Naive thymus-derived CD8-positive, alpha-beta T cell (primary cell): ENCODE results near the gene RAB9B. TPM values are rescaled to one million over a fixed set of nuclear protein-coding genes. Genes with fewer than 3 reads are reported as not detected.

ENCODE experiments used
- ATAC-seq, 2 donors: fragments of 150-1000 bp; cut with Tn5 transposase in 1 of 2; sonication (Bioruptor Pico), chemical (Tn5 transposase) in 1 of 2; 1 replicate in 1 of 2; 2 replicates in 1 of 2; pipeline ENCODE4 v1.10.0; 2021; ENCODE audit warnings: mild to moderate bottlenecking in 2 of 2, moderate library complexity in 2 of 2
- POLR2A ChIA-PET: fragments of 350-600 bp; sonication (Branson Sonifier 250); formaldehyde crosslinking; loops from one replicate; lab custom pipeline; 2021; ENCODE audit warnings: antibody characterized with exemption; lab: Charles Lee
- DNase-seq, 10 donors: peaks; one replicate each; pipeline versions ENCODE4 v3.0.0 to v3.0.0-alpha.2; 2020 to 2022
- H3K27ac Mint-ChIP-seq, 10 donors: one replicate each; pipeline ENCODE4 v1.8.0; 2020 to 2022; ENCODE audit warnings: mild to moderate bottlenecking in 10 of 10, mixed read lengths in 10 of 10, moderate library complexity in 4 of 10, inconsistent platforms in 1 of 10
- H3K27me3 Mint-ChIP-seq, 5 donors: one replicate each; pipeline ENCODE4 v1.8.0; 2021 to 2022; ENCODE audit warnings: mixed read lengths in 5 of 5
- H3K36me3 Mint-ChIP-seq, 3 donors: one replicate each; pipeline ENCODE4 v1.8.0; 2020 to 2022; ENCODE audit warnings: mixed read lengths in 3 of 3, mild to moderate bottlenecking in 2 of 3, inconsistent platforms in 1 of 3
- H3K4me1 Mint-ChIP-seq, 4 donors: one replicate each; pipeline ENCODE4 v1.8.0; 2021 to 2022; ENCODE audit warnings: mixed read lengths in 4 of 4
- H3K4me3 Mint-ChIP-seq, 10 donors: one replicate each; pipeline ENCODE4 v1.8.0; 2020 to 2022; ENCODE audit warnings: mild to moderate bottlenecking in 10 of 10, mixed read lengths in 10 of 10, moderate library complexity in 6 of 10, inconsistent platforms in 1 of 10
- H3K9me3 Mint-ChIP-seq, 9 donors: one replicate each; pipeline ENCODE4 v1.8.0; 2020 to 2022; ENCODE audit warnings: mixed read lengths in 9 of 9, mild to moderate bottlenecking in 3 of 9, inconsistent platforms in 1 of 9, moderate library complexity in 1 of 9
- polyA plus RNA-seq, 3 donors: library from polyadenylated mRNA; unstranded; fragments of 300-500 nt; fragmentation: Illumina TruSeq; gene quantifications; one replicate each; pipeline ENCODE4 v1.2.3, GENCODE V29; 2021
- total RNA-seq, 8 experiments: library from RNA in 2 of 8; stranded (reverse) in 2 of 8; gene quantifications; one replicate each; pipeline ENCODE4 v1.2.3 and lab custom pipeline; 2021 to 2026

The RAB9B gene
- total RNA-seq (under 1 TPM; 0.49 to 0.52 TPM), polyA plus RNA-seq (under 1 TPM in 2 of 3 donors, not detected in 1; 0.14 to 0.69 TPM), total RNA-seq (lab: John Stamatoyannopoulos, UW) (0 to 2.2 (median 1.0) reads per million in 6 experiments)

- Mint-ChIP-seq H3K9me3 (no peaks in the 10 kb centered on the region), H3K36me3 (peaks cover 0 to 4% (median 0%) of the 10 kb centered on the region in 3 donors), H3K27me3 (peaks cover 0 to 3% (median 0%) of the 10 kb centered on the region in 5 donors), H3K4me1 (peaks cover 2 to 12% (median 3%) of the 10 kb centered on the region in 4 donors), H3K27ac (peak within 1 kb of the TSS in 5 of 10 donors; percentile 58 to 89 (median 78)), H3K4me3 (peak within 1 kb of the TSS; percentile 84 to 94 (median 90))
- POLR2A ChIA-PET, result interaction anchor here (0.7 kb wide), 1 partner anchor 12 kb away, joined by 3 read pairs; no protein-coding TSS in a partner anchor
- ATAC-seq (peak; percentile 92 to 95), DNase-seq (peak; percentile 1 to 81 (median 55))
Measured at GRCh38 chrX:103831803-103832544, at the start of gene RAB9B. Gene RAB9B, minus strand, starts transcription at chrX:103832257. Its CDS starts 6,473 bp downstream, at chrX:103825784.

- ATAC-seq (no peak), DNase-seq (no peak)
- no peaks in the 10 kb centered on the region for H3K4me1 Mint-ChIP-seq
- no peaks in the 10 kb centered on the region for H3K36me3 Mint-ChIP-seq
- H3K27me3 Mint-ChIP-seq, result no peaks in the 10 kb centered on the region
- no peak overlapping the region for H3K27ac Mint-ChIP-seq
- POLR2A ChIA-PET, result no interaction called here
- H3K9me3 Mint-ChIP-seq, result peaks cover 0 to under 1% (median 0%) of the 10 kb centered on the region in 9 donors
- H3K4me3 Mint-ChIP-seq, result no peak overlapping the region
Measured at GRCh38 chrX:103879339-103879738, 47.3 kb upstream of the RAB9B start.

- ATAC-seq (no peak), DNase-seq (no peak)
- Mint-ChIP-seq H3K36me3 (no peaks in the 10 kb centered on the region), H3K4me3 (no peak overlapping the region), H3K27ac (no peak overlapping the region), H3K9me3 (no peaks in the 10 kb centered on the region), H3K27me3 (no peaks in the 10 kb centered on the region), H3K4me1 (no peaks in the 10 kb centered on the region)
- POLR2A ChIA-PET, result no interaction called here
Measured at GRCh38 chrX:103878466-103879122, 46.5 kb upstream of the RAB9B start.

GRCh38 chrX:103877571-103877970 is 45.5 kb upstream of the RAB9B start:
- H3K9me3 Mint-ChIP-seq, result no peaks in the 10 kb centered on the region
- H3K4me1 Mint-ChIP-seq, result no peaks in the 10 kb centered on the region
- no peaks in the 10 kb centered on the region for H3K27me3 Mint-ChIP-seq
- no peaks in the 10 kb centered on the region for H3K36me3 Mint-ChIP-seq
- DNase-seq (no peak), ATAC-seq (no peak)
- H3K4me3 Mint-ChIP-seq, result no peak overlapping the region
- POLR2A ChIA-PET, result no interaction called here
- no peak overlapping the region for H3K27ac Mint-ChIP-seq

- H3K27ac Mint-ChIP-seq, result no peak overlapping the region
- peaks cover 0 to 5% (median 0%) of the 10 kb centered on the region in 9 donors for H3K9me3 Mint-ChIP-seq
- ATAC-seq (no peak), DNase-seq (no peak)
- POLR2A ChIA-PET, result no interaction called here
- H3K4me3 Mint-ChIP-seq, result no peak overlapping the region
- H3K36me3 Mint-ChIP-seq, result no peaks in the 10 kb centered on the region
- no peaks in the 10 kb centered on the region for H3K27me3 Mint-ChIP-seq
- no peaks in the 10 kb centered on the region for H3K4me1 Mint-ChIP-seq
Measured at GRCh38 chrX:103864886-103865534, 33.0 kb upstream of the RAB9B start.

GRCh38 chrX:103864149-103864548 is 32.1 kb upstream of the RAB9B start:
- no peaks in the 10 kb centered on the region for H3K36me3 Mint-ChIP-seq
- peaks cover 0 to 5% (median 0%) of the 10 kb centered on the region in 9 donors for H3K9me3 Mint-ChIP-seq
- no peaks in the 10 kb centered on the region for H3K27me3 Mint-ChIP-seq
- no peak overlapping the region for H3K27ac Mint-ChIP-seq
- DNase-seq (no peak), ATAC-seq (no peak)
- POLR2A ChIA-PET, result no interaction called here
- no peaks in the 10 kb centered on the region for H3K4me1 Mint-ChIP-seq
- H3K4me3 Mint-ChIP-seq, result no peak overlapping the region

- no peaks in the 10 kb centered on the region for H3K4me1 Mint-ChIP-seq
- H3K4me3 Mint-ChIP-seq, result no peak overlapping the region
- no peak overlapping the region for H3K27ac Mint-ChIP-seq
- ATAC-seq (no peak), DNase-seq (no peak)
- H3K36me3 Mint-ChIP-seq, result no peaks in the 10 kb centered on the region
- H3K9me3 Mint-ChIP-seq, result no peaks in the 10 kb centered on the region
- POLR2A ChIA-PET, result no interaction called here
- no peaks in the 10 kb centered on the region for H3K27me3 Mint-ChIP-seq
Measured at GRCh38 chrX:103861200-103861599, 29.1 kb upstream of the RAB9B start.

GRCh38 chrX:103849558-103849957 is 17.5 kb upstream of the RAB9B start:
- no peak for DNase-seq
- Mint-ChIP-seq H3K27ac (no peak overlapping the region), H3K9me3 (peaks cover 0 to 4% (median 0%) of the 10 kb centered on the region in 9 donors), H3K27me3 (peaks cover 0 to 3% (median 1%) of the 10 kb centered on the region in 5 donors), H3K4me1 (no peaks in the 10 kb centered on the region), H3K4me3 (no peak overlapping the region), H3K36me3 (no peaks in the 10 kb centered on the region)
- ATAC-seq, result no peak
- POLR2A ChIA-PET, result no interaction called here

GRCh38 chrX:103847174-103847870 is 15.3 kb upstream of the RAB9B start:
- H3K4me1 Mint-ChIP-seq, result no peaks in the 10 kb centered on the region
- no peaks in the 10 kb centered on the region for H3K36me3 Mint-ChIP-seq
- H3K27ac Mint-ChIP-seq, result no peak overlapping the region
- peaks cover 0 to 4% (median 0%) of the 10 kb centered on the region in 9 donors for H3K9me3 Mint-ChIP-seq
- POLR2A ChIA-PET, result no interaction called here
- H3K27me3 Mint-ChIP-seq, result peaks cover 0 to 3% (median 1%) of the 10 kb centered on the region in 5 donors
- no peak for DNase-seq
- ATAC-seq, result no peak
- no peak overlapping the region for H3K4me3 Mint-ChIP-seq

GRCh38 chrX:103846386-103846785 is 14.3 kb upstream of the RAB9B start:
- H3K27me3 Mint-ChIP-seq, result peaks cover 0 to 2% (median 1%) of the 10 kb centered on the region in 5 donors
- ATAC-seq, result no peak
- no peak overlapping the region for H3K4me3 Mint-ChIP-seq
- H3K27ac Mint-ChIP-seq, result no peak overlapping the region
- peaks cover 0 to 2% (median 0%) of the 10 kb centered on the region in 9 donors for H3K9me3 Mint-ChIP-seq
- H3K4me1 Mint-ChIP-seq, result no peaks in the 10 kb centered on the region
- H3K36me3 Mint-ChIP-seq, result no peaks in the 10 kb centered on the region
- POLR2A ChIA-PET, result no interaction called here
- no peak for DNase-seq

GRCh38 chrX:103845165-103845653 is 13.2 kb upstream of the RAB9B start:
- no peak overlapping the region for H3K27ac Mint-ChIP-seq
- peak; percentile 51 to 65 for ATAC-seq
- no peaks in the 10 kb centered on the region for H3K36me3 Mint-ChIP-seq
- peaks cover 0 to 2% (median 0%) of the 10 kb centered on the region in 5 donors for H3K27me3 Mint-ChIP-seq
- peak; percentile 0 to 64 (median 24) for DNase-seq
- no peak overlapping the region for H3K4me3 Mint-ChIP-seq
- no peaks in the 10 kb centered on the region for H3K4me1 Mint-ChIP-seq
- POLR2A ChIA-PET, result no interaction called here
- H3K9me3 Mint-ChIP-seq, result no peaks in the 10 kb centered on the region

- Mint-ChIP-seq H3K9me3 (no peaks in the 10 kb centered on the region), H3K27ac (no peak overlapping the region), H3K36me3 (no peaks in the 10 kb centered on the region), H3K4me3 (no peak overlapping the region), H3K27me3 (peaks cover 0 to 1% (median 0%) of the 10 kb centered on the region in 5 donors), H3K4me1 (no peaks in the 10 kb centered on the region)
- DNase-seq (no peak), ATAC-seq (no peak)
- POLR2A ChIA-PET, result no interaction called here
Measured at GRCh38 chrX:103839404-103839803, 7.3 kb upstream of the RAB9B start.
